HG02623 (cell line): Measurements from ENCODE around the gene GNAZ.
A peak's percentile ranks its signal among the peaks of the same experiment; 100 is the strongest.

ENCODE experiments used
- ATAC-seq: cut with Tn5 transposase; IDR thresholded peaks from one replicate; pipeline ENCODE4 v1.9.1; 2021; ENCODE audit warnings: moderate library complexity; ENCODE audit not compliant: unreplicated experiment

GNAZ gene

DNA sequence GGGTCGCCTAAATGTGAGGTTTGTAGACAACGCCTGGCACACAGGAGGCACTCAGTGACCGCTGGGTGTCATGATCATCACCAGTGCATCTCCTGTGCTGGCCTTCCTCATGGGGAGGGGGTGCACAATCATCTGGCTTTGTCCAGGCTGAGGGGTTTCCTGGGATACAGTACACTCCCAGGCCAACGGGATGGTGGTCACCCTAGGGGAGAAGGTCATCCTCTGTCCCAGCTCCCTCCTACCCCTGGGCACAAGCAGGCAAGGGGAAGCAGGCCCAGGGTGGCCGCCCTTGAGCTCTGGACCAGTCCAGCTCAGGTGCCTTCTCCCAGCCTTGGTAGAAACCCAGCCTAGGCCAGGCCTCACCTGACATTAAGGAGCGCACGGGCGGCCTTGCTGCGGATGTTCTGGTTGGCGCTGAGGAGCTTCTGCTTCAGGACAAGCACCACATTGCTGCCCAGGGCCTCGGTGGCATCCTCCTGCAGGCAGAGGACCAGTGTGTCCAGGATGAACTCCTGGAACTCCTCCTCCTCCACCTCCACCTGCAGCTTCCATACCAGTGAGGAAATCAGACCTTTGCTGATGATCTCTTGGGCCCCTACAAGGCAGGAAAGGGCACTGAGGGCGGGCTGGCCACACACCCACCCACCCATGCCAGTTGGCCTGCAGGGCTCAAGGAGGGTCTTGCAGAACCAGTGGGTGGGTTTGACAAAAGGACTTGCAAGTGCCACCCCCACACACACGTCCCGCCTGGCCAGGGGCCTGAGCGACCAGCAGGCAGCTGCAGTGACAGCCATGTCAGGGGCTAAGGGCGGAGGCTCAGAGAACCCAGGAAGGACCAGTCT, 6.6 kb upstream of the GNAZ start:
- ATAC-seq, result no peak

DNA sequence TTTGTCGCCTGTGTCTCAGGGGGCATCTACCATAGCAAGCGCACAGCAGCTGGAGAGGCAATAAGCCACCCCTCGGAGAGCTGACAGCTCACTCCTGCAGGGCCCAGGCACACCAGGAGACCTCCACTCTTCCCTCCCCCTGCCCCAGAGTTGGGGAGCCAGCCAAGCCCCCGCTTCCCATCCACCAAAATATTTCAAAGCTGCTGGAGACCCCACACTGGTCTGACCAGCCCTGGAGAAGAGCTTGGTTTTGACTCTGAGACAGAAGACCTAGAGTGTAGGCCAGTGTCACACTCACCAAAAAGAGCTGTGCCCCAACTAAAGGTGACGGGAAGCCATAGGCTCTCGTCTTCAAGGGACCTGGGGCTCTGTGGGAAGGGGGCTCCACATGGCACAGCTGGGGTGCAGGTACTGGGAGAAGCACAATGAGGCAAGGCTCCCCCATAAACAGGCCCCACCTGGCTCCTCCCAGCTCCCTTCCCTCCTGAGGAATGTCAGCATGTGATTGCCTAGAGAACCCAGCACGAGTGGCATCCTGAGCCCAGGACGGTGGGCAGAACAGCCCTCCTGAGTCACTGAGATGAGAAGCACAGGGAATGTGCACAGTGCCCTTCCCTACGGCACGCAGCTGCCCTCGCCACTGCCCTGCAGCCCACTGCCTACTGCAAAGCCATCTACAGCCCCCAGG, 5.8 kb upstream of the GNAZ start:
- no peak for ATAC-seq

DNA sequence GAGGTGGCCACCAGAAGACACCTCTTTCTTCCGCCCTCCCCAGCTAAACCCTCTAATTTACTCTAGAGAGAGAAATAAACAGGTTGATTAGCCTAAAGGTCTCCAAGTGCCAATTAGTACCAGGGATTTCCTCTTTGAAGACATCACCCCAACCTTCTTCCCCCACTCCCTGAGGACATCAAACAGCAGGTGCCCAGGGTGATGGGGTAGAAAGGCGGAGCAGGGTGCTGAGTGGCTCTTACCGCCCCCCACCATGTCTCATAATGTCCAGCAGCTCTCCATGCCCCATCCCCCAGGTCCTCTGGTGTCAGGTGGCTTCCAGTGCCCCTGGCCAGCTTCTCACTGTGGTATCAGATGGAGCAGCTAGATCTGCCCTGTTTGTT, 5.3 kb upstream of the GNAZ start:
- ATAC-seq, result no peak

DNA sequence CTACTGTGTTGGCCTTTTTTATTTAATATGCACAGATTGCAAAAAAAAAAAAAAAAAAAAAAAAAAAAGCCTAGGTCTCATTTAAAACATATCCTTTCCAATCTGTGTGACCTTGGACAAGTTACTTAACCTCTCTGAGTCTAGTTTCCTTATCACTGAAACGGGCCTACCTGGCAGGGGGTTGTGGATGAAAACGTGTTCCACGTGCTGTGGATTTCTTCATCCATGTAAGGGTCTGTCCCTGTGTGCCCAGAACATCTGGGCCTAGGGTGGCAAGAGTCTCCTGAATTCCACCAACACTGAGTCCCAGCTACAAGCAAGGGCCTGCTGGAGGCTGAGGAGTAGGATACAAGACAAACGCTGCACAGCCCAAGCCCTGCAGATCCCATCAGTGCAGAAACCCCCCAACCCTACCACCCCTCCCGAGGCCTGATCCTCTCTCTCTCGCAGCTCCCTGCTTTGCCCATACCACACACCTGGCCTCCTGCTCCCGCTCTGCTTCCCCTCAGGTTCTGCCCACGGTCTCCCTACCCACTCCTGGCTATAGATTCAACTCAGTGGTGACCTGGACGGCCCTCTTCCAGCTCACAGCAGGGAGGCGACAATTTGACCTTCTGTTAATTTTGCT, 4.7 kb upstream of the GNAZ start:
- no peak for ATAC-seq

DNA sequence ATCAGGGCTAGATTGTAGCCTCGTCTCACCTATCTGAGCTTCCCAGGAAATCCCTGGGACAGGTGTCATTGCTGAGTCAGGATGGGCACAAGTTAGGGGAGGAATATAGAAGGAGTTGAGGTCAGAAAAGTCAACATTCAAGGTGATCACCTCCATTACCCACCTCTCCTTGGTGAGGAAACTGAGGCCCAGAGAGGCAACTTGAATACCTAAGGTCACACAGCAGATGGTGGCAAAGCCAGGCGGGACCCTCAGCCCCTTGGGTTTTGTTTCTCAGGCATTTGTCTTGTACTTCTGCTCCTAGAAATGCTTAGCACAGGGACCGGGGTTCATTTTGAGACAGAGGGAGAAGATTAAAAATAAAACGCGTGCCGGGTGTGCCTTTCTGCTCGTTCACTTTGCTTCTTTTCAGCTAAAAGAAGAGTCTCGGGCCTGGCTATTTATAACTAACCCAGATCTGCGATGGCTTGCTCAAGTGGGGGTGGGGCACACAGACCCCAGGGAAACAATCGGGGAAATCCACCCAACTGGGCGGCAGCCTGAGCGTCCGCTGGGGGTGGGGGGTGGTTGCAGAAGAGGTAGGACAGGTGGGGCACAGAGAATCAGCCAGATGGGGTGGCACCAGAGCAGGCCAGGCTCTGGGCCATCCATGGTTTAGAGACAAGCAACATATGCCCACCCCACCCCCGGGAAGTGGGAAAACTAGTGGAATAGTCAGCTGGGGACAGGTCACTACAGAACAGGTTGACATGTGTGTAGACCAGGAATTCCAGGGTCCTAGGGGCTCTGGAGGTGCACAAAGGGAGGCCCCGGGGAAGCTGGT, 3.9 kb upstream of the GNAZ start:
- ATAC-seq, result no peak

DNA sequence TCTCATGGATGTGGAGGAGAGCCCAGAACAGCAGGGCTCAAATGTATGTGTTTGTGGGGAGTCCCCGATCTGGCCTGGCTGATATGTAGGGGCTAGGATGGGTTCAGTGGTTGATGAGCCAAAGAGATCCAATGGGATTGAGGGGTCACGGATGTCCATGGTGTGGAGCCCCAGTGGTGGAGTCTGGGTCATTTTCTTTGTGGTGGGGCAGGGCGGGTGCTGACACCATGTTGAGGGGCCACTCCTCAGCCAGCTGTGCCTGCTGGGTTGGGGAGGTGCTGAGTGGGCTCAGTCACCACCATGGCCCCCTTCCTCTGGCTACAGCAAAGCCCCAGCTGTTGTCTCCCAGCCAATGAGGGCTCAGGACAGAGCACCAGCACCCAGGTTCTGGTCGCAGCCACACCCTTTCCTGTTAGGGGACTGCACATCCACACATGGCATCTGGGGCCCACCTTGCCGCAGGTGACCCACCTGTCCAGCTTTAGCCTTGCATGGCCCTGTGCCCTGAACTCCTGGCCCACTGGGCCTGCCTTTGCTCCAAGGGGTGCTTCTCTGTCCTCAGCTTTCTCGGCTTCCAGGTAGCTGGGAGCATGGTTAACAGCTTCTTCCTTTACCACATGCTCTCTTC, 3.2 kb upstream of the GNAZ start:
- ATAC-seq, result no peak

DNA sequence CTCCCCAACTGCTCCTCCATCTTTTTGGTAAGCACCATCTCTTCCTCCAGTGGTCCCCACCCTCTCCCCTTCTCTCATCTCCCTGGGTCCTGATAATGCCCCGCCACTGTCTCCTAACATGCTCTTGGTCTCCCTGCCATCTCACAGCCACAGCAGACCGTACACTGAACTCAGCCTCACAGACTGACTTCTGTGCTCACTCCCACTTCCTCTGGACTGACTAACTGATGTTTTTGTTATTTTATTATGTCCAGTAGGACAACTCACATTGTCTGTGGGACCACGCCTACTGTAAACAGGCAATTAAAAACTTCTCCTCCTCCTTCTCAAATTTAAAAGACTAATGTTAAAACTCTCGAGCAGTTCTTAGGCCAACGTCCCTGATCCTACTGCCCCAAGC, 2.6 kb upstream of the GNAZ start:
- no peak for ATAC-seq

DNA sequence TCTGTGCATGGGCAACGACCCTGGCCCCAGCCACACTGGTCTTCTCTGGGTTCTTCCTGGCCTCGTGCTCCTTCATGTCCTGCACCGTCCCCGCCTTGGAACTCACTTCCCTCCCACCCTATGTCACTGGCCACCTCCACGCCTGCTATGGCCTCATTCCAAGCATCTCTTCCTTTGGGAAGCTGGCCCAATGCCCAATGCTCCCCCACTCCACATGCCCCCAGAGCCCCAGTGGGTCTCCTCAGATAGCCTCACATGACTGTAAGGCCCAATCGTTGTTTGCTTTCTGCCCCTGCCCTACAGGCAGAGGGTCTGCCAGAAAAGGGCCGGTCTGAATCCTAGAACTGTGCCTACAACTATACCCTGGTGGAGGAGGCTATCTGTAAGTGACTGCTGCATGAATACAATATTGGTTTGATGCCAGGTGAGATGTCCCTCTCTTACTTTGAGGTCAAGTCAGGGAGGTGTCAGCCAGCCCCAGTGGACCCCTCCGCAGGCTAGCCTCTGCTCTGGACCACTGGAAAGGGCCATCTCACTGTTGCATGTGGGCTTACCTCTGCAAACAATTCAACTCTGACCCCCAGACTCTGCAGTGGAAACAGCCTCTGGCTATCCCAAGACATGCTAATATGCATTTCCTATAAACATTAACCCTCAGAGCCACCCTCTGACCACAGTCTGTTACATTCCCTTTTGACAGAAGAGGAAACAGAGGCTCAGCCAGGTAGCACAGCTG, 2.1 kb upstream of the GNAZ start:
- ATAC-seq, result no peak

DNA sequence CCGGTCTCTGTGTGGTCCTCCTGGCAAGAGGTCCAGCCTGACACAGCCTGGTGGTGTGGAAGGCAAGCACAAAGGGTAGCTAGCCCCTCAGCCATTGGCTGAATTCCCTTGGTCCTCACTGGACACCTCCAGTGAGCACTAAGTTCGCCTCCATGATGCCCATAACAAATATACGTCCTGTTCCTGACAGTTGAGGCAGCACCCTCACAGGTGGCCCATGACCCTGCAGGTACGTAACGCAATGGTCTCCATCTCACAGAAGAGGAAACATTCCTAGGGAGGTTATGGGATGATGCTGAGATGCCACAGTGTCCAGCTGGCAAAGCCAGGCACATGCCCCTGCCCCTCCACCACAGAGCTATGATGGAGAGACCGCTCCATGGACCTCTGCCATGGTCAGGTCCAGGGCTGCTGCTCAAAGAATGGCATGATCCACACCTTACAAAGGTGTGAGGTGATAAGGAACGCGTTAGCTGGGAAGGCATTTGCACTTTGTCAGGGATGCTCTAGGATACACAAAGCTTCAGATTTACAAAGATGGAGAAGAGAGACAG, 1.4 kb upstream of the GNAZ start:
- no peak for ATAC-seq

DNA sequence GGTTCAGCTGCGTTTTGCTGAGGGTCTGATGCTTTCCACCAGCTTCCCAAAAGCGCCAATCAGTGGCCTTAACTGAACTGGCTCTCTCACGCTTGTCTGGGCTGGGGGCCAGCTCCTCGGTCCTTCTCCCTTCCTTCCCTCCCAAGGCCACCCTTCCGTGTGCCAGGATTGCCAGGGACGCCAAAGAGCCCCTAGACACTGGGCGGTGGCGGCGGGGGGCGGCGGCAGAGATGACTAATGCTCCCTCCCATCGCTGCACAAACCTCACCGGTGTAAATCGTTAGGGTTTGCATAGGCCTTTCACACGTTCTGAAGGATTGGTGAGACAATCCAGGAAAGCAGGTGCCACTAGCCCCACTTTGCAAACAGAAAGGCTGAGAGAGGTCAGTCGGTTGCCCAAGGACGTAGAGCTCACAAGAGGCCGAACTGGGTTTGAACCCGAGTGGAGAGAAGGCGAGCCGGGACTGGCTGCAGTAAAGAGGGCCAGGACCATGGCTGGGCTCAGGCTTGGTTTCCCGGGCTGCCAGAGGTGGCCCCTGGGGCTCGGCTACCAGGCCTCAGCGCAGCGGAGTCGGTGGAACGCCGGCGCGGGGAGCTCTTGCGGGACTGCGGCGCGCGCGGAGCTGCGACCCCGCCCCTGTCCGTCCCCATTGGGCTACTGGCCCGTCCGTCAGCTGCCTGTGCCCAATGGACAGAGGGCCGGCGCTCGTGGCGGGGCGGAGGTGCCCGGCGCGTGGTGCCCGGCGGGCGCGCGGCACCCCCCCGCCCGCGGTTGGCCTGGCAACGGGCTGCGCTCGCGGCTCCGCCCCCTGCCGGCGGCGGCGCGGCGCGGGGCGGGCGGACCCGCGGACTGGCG, 589 bp upstream of the GNAZ start:
- peak; percentile 88 for ATAC-seq

DNA sequence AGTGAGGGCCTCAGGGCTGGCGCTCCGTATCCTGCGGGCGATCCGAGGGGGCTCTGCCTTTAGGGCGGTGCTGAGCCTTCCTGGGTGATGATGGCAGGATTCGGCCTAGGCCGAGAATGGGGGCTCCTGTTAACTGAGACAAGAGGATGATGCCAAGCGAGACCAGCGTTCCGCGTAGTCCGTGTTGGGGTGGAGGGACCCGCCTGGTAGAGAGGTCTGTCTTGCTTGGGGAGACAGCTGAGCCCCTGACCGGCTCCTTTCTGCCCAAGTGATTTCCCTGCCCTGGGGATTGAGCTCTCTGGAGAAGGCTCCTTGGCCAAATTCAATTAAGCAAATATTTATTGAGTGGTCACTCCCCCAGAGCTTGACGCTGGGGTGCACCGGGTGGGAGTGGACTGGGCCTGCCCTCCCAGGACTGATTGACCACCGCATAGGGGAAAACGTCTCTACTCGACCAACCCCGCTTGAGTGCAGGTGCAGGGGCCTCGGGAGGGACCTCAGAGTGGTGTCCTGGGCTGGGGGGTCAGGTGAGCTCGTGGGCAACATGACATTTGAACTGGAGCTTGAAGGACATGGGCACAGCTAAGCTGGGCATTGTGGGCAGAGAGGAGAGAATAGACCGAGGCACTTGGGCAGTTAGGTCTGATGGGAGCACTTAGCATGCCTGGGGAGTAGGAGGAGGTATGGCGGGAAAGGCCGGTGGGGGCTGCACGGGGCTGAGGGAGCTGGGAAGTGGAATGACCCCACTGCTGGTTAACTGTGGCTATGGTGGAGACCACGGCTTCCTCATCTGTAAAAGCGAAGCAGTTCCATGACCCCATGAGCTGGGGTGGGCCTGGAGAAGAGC, 1.1 kb downstream of the GNAZ start:
- ATAC-seq, result no peak

DNA sequence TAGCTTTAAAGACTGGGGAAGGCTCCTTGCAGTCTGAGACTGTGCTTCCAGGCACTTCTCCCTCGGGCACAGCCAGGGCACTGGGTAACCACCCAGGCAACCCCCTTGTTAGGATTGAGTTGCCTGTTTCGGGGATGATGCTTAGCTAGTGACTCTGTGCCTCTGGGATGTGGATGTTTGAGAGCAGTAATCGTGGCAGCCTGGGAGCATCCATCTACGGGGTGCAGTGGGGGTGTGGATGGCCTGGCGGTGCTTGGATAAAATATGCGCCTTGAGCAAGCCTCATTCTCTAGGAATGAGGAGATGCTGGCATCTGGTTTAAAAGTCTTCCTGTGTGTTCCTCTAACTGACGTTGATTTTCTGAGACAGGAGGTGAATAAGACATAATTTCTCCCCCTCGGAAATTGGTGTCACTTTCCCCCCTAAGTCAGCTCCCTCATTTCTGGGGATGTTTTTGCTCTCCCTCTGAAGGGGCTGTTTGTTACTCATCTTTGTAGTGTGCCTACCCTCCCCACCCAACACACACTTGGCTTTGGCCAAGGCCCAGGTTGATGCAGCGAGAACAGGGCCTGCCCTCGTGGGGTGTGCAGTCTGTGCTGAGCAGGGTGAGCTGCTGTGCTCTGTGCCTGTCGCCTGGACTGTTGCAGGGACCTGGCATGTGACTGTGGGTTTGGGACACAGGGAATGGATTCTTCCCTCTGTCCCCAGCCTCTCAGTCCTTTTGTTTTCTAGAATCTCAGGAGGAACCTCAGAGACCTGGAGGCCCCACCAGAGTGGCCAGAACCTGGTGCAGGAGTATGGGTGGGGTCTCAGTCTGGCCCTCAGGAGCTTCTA, 2.0 kb downstream of the GNAZ start:
- no peak for ATAC-seq

DNA sequence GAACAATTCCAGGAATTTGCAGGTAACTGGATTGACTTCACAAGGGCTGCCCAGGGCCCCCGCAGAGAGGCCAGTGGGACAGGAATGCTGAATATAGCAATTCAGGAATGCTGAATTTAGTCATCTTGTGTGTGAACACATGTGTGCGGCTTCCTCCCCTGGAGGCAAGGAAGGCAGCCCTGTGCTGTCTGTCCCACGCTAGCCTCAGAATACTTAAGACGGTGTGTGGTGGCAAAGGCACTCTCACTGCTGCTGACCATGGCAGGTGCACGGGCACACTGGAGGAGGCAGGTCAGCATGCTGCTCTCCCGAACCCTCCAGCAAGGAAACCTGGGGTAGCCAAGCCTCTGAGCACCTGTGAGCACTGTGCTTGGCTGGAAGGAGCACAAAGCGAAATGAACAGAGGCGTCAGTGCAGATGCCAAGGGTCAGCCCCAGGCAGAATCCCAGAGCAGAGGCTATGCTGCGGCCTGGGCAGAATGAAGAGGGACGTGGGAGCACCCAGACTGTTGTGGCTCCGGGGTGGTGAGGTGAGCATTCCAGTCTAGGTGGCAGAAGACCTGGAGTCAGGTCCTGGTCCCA, 2.7 kb downstream of the GNAZ start:
- ATAC-seq, result no peak

DNA sequence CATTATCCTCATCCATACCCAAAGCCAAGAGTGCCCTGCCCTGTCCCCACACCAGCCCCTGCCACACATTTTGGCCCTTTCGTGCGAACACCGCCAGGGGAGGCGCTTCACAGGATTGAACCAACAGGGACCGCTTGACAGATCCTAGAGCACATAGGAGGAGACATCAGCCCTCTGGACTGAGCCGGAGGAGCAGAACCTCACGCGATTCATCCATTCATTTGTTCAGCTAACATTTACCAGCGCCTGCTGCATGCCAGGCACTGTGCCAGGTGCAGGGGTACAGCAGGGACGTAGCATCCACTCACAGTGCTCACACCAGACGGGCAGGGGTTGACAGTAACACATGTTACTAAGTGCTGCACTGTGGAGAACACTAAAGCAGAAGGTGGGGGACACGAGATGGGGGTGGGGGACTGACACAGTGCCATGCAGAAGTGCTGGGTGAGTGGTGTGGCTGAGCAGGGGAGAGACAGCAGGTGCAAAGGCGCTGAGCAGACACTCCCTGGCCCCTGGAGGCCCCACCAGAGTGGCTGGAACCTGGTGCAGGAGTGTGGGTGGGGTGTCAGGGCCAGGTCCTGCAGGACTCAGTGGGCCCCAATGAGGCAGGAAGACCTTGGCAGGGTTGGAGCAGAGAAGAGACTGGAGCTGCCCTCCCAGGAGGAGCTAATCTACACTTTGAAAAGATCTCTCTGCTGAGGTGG, 3.4 kb downstream of the GNAZ start:
- ATAC-seq, result no peak

DNA sequence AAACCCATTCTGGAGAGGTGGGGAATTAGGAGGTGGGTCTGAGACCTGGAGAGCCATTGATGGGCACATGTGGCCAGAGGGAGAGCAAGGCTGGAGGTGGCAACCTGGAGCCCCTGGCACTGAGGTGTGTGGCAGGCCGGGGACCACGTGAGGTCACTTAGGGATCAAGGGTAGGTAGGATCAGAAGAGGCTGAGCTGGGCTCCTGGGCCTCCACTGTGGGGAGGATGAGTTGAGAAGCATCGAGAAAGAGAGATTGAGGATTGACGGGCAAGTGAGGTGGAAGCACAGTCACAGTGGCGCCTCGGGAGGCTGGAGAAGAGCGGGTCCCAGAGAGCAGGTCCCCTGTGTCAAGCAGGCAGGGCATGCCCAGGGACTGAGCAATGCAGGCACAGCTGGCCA, 4.1 kb downstream of the GNAZ start:
- no peak for ATAC-seq

DNA sequence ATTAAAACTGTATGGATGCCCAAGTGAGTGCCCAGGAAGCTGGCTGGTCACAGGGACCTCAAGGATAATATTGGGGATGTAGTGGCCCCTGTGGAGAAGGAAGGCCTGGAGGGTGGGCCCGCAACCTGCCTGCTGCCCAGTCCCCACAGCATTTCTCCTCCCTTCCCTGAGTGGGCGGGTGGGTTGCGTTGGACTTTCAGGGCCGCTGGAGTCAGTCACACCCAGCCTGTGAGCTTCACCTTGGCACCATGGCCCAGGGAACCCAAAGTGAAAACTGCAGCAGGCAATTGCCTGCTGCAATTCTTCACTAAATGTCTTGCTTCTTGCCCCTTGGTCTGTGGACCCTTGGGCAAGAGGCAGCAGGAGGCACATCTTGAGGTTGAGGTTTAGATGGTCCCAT, 4.7 kb downstream of the GNAZ start:
- no peak for ATAC-seq
